Fibroblast of lung (primary cell): ENCODE results near the gene WDR27. TPM values are rescaled to one million over a fixed set of nuclear protein-coding genes. Genes with fewer than 3 reads are reported as not detected.

ENCODE experiments used
- DNase-seq, 2 donors: peaks; one replicate each; pipeline versions ENCODE4 v3.0.0 to v3.0.0-alpha.2; 2010; ENCODE audit warnings: low read depth in 2 of 2
- H2AFZ ChIP-seq: 2 replicates; pipeline ENCODE4 v1.5.1; 2012; ENCODE audit warnings: low read length, control low read depth, inconsistent platforms
- H3K27ac ChIP-seq: 2 replicates; pipeline ENCODE4 v1.5.1; 2011; ENCODE audit warnings: low read length, control low read depth; ENCODE audit not compliant: insufficient read depth
- H3K27me3 ChIP-seq: 2 replicates; pipeline ENCODE4 v1.5.1; 2011; ENCODE audit warnings: mild to moderate bottlenecking, low read length; ENCODE audit not compliant: control insufficient read depth, insufficient read depth
- H3K36me3 ChIP-seq: 2 replicates; pipeline ENCODE4 v1.5.1; 2011; ENCODE audit warnings: low read length; ENCODE audit not compliant: control insufficient read depth, insufficient read depth
- H3K4me1 ChIP-seq: 2 replicates; pipeline ENCODE4 v1.5.1; 2011; ENCODE audit warnings: low read length; ENCODE audit not compliant: control insufficient read depth, insufficient read depth; ENCODE audit errors: extremely low read depth
- H3K4me2 ChIP-seq: 2 replicates; pipeline ENCODE4 v1.5.1; 2011; ENCODE audit warnings: low read length, control low read depth; ENCODE audit not compliant: insufficient read depth; ENCODE audit errors: extremely low read depth
- H3K4me3 ChIP-seq, 4 experiments: fragments of 200-600 bp in 1 of 4; sonication (generic) in 1 of 4; replicated peaks in 1 of 4; 2 replicates each; pipeline ENCODE4 v1.5.1; 2011 to 2016; ENCODE audit warnings: low read length in 4 of 4, low read depth in 3 of 4, mild to moderate bottlenecking in 3 of 4, control low read depth in 2 of 4, inconsistent platforms in 1 of 4, mixed read lengths in 1 of 4; ENCODE audit not compliant: insufficient read depth in 1 of 4; ENCODE audit errors: control extremely low read depth in 1 of 4
- H3K79me2 ChIP-seq: 2 replicates; pipeline ENCODE4 v1.5.1; 2012; ENCODE audit warnings: mild to moderate bottlenecking, low read length, inconsistent platforms; ENCODE audit not compliant: control insufficient read depth, insufficient read depth
- H3K9ac ChIP-seq: 2 replicates; pipeline ENCODE4 v1.5.1; 2011; ENCODE audit warnings: mild to moderate bottlenecking, low read length, control low read depth; ENCODE audit not compliant: insufficient read depth
- H3K9me3 ChIP-seq: 2 replicates; pipeline ENCODE4 v1.5.1; 2012; ENCODE audit warnings: low read depth, low read length; ENCODE audit not compliant: control insufficient read depth, insufficient read depth
- H4K20me1 ChIP-seq: 2 replicates; pipeline ENCODE4 v1.5.1; 2011; ENCODE audit warnings: low read length; ENCODE audit not compliant: control insufficient read depth, insufficient read depth; ENCODE audit errors: extremely low read depth
- EZH2 ChIP-seq: IDR thresholded peaks from 2 replicates; pipeline ENCODE4 v1.5.1; 2012; ENCODE audit warnings: low read length, control low read depth, mild to moderate bottlenecking; ENCODE audit errors: missing control alignments
- polyA plus RNA-seq, 2 donors: library from polyadenylated mRNA; depleted of rRNA in 1 of 2; stranded (reverse) in 1 of 2; unstranded in 1 of 2; fragments of >200 nt; gene quantifications; 2 replicates each; pipeline ENCODE4 v1.2.1, GENCODE V29; 2011 to 2012; ENCODE audit warnings: missing spikeins in 1 of 2
- total RNA-seq: library from RNA; depleted of rRNA; stranded (reverse); fragments of >200 nt; gene quantifications from 2 replicates; pipeline ENCODE4 v1.2.1, GENCODE V29; 2014
- TF ChIP-seq, protein P1 (sequence below), 2 donors: IDR thresholded peaks in 1 of 2; conservative IDR thresholded peaks in 1 of 2; 1 replicate in 1 of 2; 2 replicates in 1 of 2; pipeline ENCODE4 v1.5.1; 2011 to 2012; ENCODE audit warnings: low read length in 2 of 2, control low read depth in 1 of 2, inconsistent platforms in 1 of 2, low read depth in 1 of 2, mild to moderate bottlenecking in 1 of 2

The WDR27 gene
- total and polyA plus RNA-seq, 2 donors (not counting 1 experiment from before 2014, with no cell fraction given): 8.8 to 23.3 TPM

DNA sequence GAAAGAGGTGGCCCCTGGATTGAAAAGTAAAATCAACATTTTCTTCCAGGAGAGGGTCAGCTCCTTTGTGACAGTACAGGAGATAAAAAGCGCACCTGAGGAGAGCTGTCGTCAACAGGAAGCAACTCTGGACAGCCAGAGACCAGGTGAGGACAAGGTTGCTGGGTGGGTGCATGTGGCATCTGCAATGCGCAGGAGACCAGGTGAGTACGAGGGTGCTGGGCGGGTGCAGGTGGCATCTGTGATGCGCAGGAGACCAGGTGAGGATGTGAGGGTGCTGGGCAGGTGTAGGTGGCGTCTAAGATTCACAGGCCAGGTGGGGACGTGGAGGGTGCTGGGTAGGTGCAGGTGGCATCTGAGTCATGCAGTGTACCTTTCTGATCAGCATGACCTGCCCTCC, 38.4 kb downstream of the WDR27 start:
- TF ChIP-seq, protein P1, sequence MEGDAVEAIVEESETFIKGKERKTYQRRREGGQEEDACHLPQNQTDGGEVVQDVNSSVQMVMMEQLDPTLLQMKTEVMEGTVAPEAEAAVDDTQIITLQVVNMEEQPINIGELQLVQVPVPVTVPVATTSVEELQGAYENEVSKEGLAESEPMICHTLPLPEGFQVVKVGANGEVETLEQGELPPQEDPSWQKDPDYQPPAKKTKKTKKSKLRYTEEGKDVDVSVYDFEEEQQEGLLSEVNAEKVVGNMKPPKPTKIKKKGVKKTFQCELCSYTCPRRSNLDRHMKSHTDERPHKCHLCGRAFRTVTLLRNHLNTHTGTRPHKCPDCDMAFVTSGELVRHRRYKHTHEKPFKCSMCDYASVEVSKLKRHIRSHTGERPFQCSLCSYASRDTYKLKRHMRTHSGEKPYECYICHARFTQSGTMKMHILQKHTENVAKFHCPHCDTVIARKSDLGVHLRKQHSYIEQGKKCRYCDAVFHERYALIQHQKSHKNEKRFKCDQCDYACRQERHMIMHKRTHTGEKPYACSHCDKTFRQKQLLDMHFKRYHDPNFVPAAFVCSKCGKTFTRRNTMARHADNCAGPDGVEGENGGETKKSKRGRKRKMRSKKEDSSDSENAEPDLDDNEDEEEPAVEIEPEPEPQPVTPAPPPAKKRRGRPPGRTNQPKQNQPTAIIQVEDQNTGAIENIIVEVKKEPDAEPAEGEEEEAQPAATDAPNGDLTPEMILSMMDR (conservative IDR thresholded peaks at IDR 0.05 in 1 of 2, IDR thresholded peaks at IDR 0.05 in 1 of 2; ENCODE audit: low read depth in 1 of 2, low read length in 2 of 2): no peak
- no peak for TF ChIP-seq EZH2
- Histone ChIP-seq H3K9ac (no peak overlapping the region), H3K27me3 (no peaks in the 10 kb centered on the region), H3K4me1 (no peaks in the 10 kb centered on the region), H3K79me2 (no peaks in the 10 kb centered on the region), H3K4me2 (no peak overlapping the region), H2AFZ (no peak overlapping the region), H3K36me3 (peaks cover 5% of the 10 kb centered on the region), H3K27ac (no peak overlapping the region), H3K4me3 (no peak overlapping the region), H3K9me3 (no peaks in the 10 kb centered on the region), H4K20me1 (no peaks in the 10 kb centered on the region)
- no peak for DNase-seq

DNA sequence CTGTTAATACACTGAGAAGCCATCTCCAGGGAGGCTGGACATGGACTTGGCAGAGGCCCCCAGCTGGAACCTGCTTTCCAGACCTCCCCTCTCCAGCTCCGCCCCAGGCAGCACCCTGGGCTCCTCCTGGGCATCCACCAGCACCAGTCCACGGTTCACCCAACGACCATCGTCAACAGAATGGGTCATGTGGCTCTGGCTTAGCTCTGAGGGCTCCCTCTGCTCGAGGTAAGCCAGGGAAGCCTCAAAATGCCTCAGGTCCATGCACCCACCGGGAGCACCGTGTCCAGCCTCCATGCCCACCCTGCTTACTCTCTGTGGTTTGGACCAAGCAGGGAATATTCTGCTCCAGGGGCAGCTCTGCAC, 40.5 kb downstream of the WDR27 start:
- no peak overlapping the region for H3K27ac ChIP-seq
- no peak overlapping the region for H2AFZ ChIP-seq
- H4K20me1 ChIP-seq: no peaks in the 10 kb centered on the region
- H3K4me1 ChIP-seq: no peaks in the 10 kb centered on the region
- no peaks in the 10 kb centered on the region for H3K9me3 ChIP-seq
- peaks cover 5% of the 10 kb centered on the region for H3K36me3 ChIP-seq
- no peak overlapping the region for H3K4me3 ChIP-seq
- no peaks in the 10 kb centered on the region for H3K27me3 ChIP-seq
- no peak overlapping the region for H3K9ac ChIP-seq
- H3K79me2 ChIP-seq: no peaks in the 10 kb centered on the region
- H3K4me2 ChIP-seq: no peak overlapping the region
- no peak for TF ChIP-seq EZH2
- TF ChIP-seq, protein P1 (conservative IDR thresholded peaks at IDR 0.05 in 1 of 2, IDR thresholded peaks at IDR 0.05 in 1 of 2; ENCODE audit: low read depth in 1 of 2, low read length in 2 of 2): no peak
- no peak for DNase-seq

DNA sequence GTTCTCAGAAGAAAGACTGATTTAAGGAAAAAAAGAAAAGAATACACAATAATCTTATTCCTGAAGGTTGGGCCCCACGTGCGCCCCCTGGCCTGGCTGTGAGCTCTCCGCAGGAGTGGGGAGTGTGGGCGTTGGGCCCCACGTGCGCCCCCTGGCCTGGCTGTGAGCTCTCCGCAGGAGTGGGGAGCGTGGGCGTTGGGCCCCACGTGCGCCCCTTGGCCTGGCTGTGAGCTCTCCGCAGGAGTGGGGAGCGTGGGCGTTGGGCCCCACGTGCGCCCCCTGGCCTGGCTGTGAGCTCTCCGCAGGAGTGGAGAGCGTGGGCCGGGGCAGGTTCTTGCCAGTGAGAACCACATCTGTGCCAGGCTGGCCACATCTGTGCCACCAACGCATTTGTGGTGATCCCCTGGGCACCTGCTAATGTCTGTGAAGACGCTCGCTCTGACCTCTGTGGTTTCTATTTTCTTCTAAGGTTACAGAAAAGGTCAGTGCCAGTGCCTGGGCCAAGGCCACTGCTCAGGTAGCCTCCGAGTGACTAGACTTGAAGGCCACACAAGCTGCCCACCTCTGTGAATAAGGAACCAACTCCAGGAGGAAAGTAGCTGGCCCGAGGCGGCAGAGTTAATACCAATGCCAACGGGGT, 41.0 kb downstream of the WDR27 start:
- TF ChIP-seq EZH2: no peak
- TF ChIP-seq, protein P1 (conservative IDR thresholded peaks at IDR 0.05 in 1 of 2, IDR thresholded peaks at IDR 0.05 in 1 of 2; ENCODE audit: low read depth in 1 of 2, low read length in 2 of 2): no peak
- Histone ChIP-seq H3K27ac (no peak overlapping the region), H3K9me3 (no peaks in the 10 kb centered on the region), H3K36me3 (peaks cover 5% of the 10 kb centered on the region), H3K4me1 (no peaks in the 10 kb centered on the region), H3K9ac (no peak overlapping the region), H3K79me2 (no peaks in the 10 kb centered on the region), H3K27me3 (no peaks in the 10 kb centered on the region), H3K4me2 (no peak overlapping the region), H4K20me1 (no peaks in the 10 kb centered on the region), H3K4me3 (no peak overlapping the region), H2AFZ (no peak overlapping the region)
- DNase-seq: no peak
